KMS-11 (cell line): Measurements from ENCODE around the gene SHISA5.

Experiments used
- H2AFZ ChIP-seq: fragments of 200-600 bp; sonication (generic); 2 replicates; pipeline ENCODE4 v1.6.1; 2016; ENCODE audit warnings: antibody characterized with exemption, mixed run types, low read depth
- H3K27ac ChIP-seq: fragments of 200-600 bp; sonication (generic); 2 replicates; pipeline ENCODE4 v1.6.1; 2016; ENCODE audit warnings: mild to moderate bottlenecking, mixed run types
- H3K27me3 ChIP-seq: fragments of 200-600 bp; sonication (generic); 2 replicates; pipeline ENCODE4 v1.6.1; 2017; ENCODE audit warnings: mild to moderate bottlenecking, low read depth, mixed run types, moderate library complexity; ENCODE audit not compliant: insufficient read depth
- H3K36me3 ChIP-seq: fragments of 200-600 bp; sonication (generic); 2 replicates; pipeline ENCODE4 v1.6.1; 2017; ENCODE audit warnings: mild to moderate bottlenecking, mixed run types; ENCODE audit not compliant: insufficient read depth
- H3K4me1 ChIP-seq: fragments of 200-600 bp; sonication (generic); 2 replicates; pipeline ENCODE4 v1.6.1; 2016; ENCODE audit warnings: mild to moderate bottlenecking, low read depth, mixed run types; ENCODE audit not compliant: poor library complexity, severe bottlenecking
- H3K4me2 ChIP-seq: fragments of 200-600 bp; sonication (generic); 2 replicates; pipeline ENCODE4 v1.7.0; 2016; ENCODE audit warnings: mild to moderate bottlenecking, mixed run types
- H3K4me3 ChIP-seq: fragments of 200-600 bp; sonication (generic); IDR thresholded peaks from 2 replicates; pipeline ENCODE4 v1.6.1; 2017; ENCODE audit warnings: low read depth, low read length, mixed read lengths; ENCODE audit not compliant: insufficient read depth
- H3K79me2 ChIP-seq: fragments of 200-600 bp; sonication (generic); 2 replicates; pipeline ENCODE4 v1.6.1; 2016; ENCODE audit warnings: low read depth, mixed run types; ENCODE audit not compliant: insufficient read depth
- H3K9ac ChIP-seq: fragments of 200-600 bp; sonication (generic); 2 replicates; pipeline ENCODE4 v1.6.1; 2016; ENCODE audit warnings: mild to moderate bottlenecking, mixed run types
- H4K20me1 ChIP-seq: fragments of 200-600 bp; sonication (generic); 2 replicates; pipeline ENCODE4 v1.6.1; 2016; ENCODE audit warnings: mild to moderate bottlenecking, mixed run types; ENCODE audit not compliant: insufficient read depth
- TF ChIP-seq, protein P1 (sequence below): fragments of 200-600 bp; sonication (generic); conservative IDR thresholded peaks from 2 replicates; pipeline ENCODE4 v1.6.1; 2017; ENCODE audit warnings: low read depth, mild to moderate bottlenecking, antibody characterized with exemption, low read length, moderate library complexity, mixed read lengths

SHISA5 gene

DNA sequence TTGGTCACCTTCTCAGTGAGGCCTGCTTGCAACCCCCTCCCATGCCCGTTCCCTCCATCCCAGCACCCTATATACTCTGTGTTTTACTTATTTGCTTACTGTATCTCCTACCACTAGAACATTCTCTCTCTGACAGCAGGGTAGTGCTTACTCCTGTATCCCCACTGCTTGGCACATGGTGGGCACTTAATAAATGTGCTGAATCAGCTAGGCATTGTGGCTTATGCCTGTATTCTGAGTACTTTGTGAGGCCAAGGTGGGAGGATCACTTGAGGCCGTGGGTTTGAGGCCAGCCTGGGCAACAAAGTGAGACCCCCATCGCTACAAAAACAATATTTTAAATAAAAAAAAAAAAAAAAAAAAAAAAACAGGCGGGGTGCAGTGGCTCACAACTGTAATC, 7.6 kb upstream of the SHISA5 start:
- Histone ChIP-seq H4K20me1 (no peaks in the 10 kb centered on the region), H3K27me3 (no peaks in the 10 kb centered on the region; the same call in 1 of the 2 replicates), H3K9ac (no peak overlapping the region), H3K79me2 (no peaks in the 10 kb centered on the region), H3K36me3 (no peaks in the 10 kb centered on the region), H3K27ac (no peak overlapping the region), H3K4me3 (no peak overlapping the region), H3K4me2 (no peak overlapping the region), H3K4me1 (peaks cover 36% of the 10 kb centered on the region), H2AFZ (no peak overlapping the region)
- TF ChIP-seq, protein P1, sequence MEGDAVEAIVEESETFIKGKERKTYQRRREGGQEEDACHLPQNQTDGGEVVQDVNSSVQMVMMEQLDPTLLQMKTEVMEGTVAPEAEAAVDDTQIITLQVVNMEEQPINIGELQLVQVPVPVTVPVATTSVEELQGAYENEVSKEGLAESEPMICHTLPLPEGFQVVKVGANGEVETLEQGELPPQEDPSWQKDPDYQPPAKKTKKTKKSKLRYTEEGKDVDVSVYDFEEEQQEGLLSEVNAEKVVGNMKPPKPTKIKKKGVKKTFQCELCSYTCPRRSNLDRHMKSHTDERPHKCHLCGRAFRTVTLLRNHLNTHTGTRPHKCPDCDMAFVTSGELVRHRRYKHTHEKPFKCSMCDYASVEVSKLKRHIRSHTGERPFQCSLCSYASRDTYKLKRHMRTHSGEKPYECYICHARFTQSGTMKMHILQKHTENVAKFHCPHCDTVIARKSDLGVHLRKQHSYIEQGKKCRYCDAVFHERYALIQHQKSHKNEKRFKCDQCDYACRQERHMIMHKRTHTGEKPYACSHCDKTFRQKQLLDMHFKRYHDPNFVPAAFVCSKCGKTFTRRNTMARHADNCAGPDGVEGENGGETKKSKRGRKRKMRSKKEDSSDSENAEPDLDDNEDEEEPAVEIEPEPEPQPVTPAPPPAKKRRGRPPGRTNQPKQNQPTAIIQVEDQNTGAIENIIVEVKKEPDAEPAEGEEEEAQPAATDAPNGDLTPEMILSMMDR: no peak

DNA sequence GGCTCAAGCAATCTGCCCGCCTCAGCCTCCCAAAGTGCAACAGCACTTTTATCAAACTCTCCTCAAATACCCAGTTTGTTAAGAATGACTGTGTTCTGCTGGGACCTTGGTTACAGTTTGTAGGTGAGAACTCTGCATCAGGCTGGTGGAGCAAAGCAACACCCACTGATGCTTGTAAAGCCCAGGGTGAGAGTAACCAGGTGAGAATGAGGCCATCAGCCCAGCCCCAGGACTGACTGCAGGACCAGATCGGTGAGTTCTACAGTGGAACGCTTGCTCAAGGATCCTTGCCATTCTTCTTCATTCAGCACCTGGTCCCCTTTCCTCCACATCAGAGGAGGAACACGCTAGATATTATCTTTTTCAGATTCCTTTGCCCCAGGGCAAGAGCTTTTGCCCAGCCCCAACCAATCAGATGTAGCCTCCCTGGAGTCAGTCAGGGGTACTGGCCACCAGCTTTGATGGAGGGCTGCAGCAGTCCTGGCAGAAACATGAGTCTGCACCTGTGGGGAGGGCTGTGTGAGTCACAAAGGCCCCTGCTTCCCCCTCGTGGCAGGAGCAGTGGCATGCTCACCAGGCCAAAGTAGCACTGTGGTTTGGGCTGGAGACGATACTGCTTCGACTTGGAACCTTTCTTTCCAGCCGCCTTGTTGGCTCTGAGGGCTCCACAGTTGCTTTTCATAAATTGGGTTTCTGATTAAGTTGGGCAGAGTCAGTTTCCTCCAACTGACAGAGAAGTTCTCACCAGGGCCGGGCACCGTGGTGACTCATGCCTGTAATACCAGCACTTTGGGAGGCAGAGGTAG, 3.5 kb upstream of the SHISA5 start:
- peak overlapping the region; percentile 13; the same call in 1 of the 2 replicates for H3K4me2 ChIP-seq
- no peak overlapping the region for H3K9ac ChIP-seq
- H3K4me1 ChIP-seq: peaks cover 12% of the 10 kb centered on the region
- no peaks in the 10 kb centered on the region for H3K27me3 ChIP-seq
- TF ChIP-seq, protein P1: peak; percentile 56
- H3K79me2 ChIP-seq: no peaks in the 10 kb centered on the region
- no peak overlapping the region; the same call in 1 of the 2 replicates for H3K27ac ChIP-seq
- no peaks in the 10 kb centered on the region for H3K36me3 ChIP-seq
- no peaks in the 10 kb centered on the region for H4K20me1 ChIP-seq
- peak overlapping the region; percentile 39; the same call in 1 of the 2 replicates for H2AFZ ChIP-seq
- no peak overlapping the region for H3K4me3 ChIP-seq

DNA sequence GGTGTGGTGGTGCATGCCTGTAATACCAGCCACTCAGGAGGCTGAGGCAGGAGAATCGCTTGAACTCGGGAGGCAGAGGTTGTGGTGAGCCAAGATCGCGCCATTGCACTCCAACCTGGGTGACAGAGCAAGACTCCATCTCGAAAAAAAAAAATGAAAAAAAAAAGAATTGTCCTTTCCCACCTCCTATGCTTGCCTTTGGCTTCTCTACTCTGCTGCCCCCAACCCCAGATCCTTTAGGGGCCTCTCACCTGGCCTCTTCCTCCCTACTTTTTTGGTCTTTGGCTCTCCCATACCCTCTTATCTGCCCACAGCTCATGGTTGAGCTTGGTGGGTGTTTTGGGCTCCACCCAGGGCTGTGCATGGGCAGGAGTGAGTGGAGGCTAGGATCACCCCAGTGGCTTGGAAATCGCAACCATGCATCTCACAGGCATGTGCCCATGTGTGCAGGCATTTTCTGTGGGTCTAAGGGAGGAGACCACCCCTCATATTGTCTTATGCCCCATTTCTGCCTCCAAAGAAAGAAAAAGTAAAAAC, 2.1 kb upstream of the SHISA5 start:
- TF ChIP-seq, protein P1: no peak
- Histone ChIP-seq H3K4me1 (peaks cover 12% of the 10 kb centered on the region), H3K27ac (no peak overlapping the region), H2AFZ (no peak overlapping the region), H3K27me3 (no peaks in the 10 kb centered on the region), H3K4me3 (no peak overlapping the region), H3K36me3 (no peaks in the 10 kb centered on the region), H3K79me2 (no peaks in the 10 kb centered on the region), H3K9ac (no peak overlapping the region), H3K4me2 (no peak overlapping the region), H4K20me1 (no peaks in the 10 kb centered on the region)

GRCh38 chr3:48505146-48505545, 1.2 kb upstream of the SHISA5 start:
- no peaks in the 10 kb centered on the region for H3K36me3 ChIP-seq
- H3K9ac ChIP-seq: no peak overlapping the region
- H3K4me2 ChIP-seq: no peak overlapping the region
- H3K27me3 ChIP-seq: no peaks in the 10 kb centered on the region
- H3K27ac ChIP-seq: no peak overlapping the region
- no peak overlapping the region for H2AFZ ChIP-seq
- H3K4me3 ChIP-seq: no peak overlapping the region
- H3K79me2 ChIP-seq: no peaks in the 10 kb centered on the region
- TF ChIP-seq, protein P1: no peak
- no peaks in the 10 kb centered on the region for H4K20me1 ChIP-seq
- H3K4me1 ChIP-seq: peaks cover 12% of the 10 kb centered on the region
